PC-3 (cell line): ENCODE data around the gene CA9. TPM values are rescaled to one million over a fixed set of nuclear protein-coding genes. Genes with fewer than 3 reads are reported as not detected.

Experiments
- ATAC-seq: fragments of 200-7000 bp; cut with Tn5 transposase; 2 replicates; pipeline ENCODE4 v1.9.1; 2020; ENCODE audit warnings: mild to moderate bottlenecking, moderate library complexity
- BruUV-seq: library from RNA; stranded (reverse); fragments of 400-500 nt; replicated peaks from 2 replicates; lab custom pipeline; 2021; lab: Mats Ljungman, UMichigan
- CTCF ChIA-PET: fragments of 300-600 bp; sonication (Branson Sonifier 250); formaldehyde crosslinking; loops from one replicate; lab custom pipeline; 2022; ENCODE audit warnings: antibody characterized with exemption; lab: Charles Lee
- POLR2A ChIA-PET: fragments of 300-600 bp; sonication (Branson Sonifier 250); formaldehyde crosslinking; loops from one replicate; lab custom pipeline; 2022; ENCODE audit warnings: antibody characterized with exemption; ENCODE audit not compliant: unreplicated experiment; lab: Charles Lee
- DNase-seq: peaks from one replicate; pipeline ENCODE4 v3.0.0-alpha.2; 2015
- H2AFZ ChIP-seq: fragments of 300-600 bp; sonication (generic); 2 replicates; pipeline ENCODE4 v1.6.0; 2016; ENCODE audit warnings: antibody characterized with exemption, low read length
- H3F3A ChIP-seq: fragments of 300-600 bp; sonication (generic); one replicate; pipeline ENCODE4 v1.6.0; 2017; ENCODE audit warnings: antibody characterized with exemption, low read length, control low read depth, mild to moderate bottlenecking; ENCODE audit not compliant: unreplicated experiment
- H3K27ac ChIP-seq: fragments of 300-600 bp; sonication (generic); 2 replicates; pipeline ENCODE4 v1.5.1; 2016; ENCODE audit warnings: mild to moderate bottlenecking, low read length
- H3K27me3 ChIP-seq: fragments of 300-600 bp; sonication (generic); 2 replicates; pipeline ENCODE4 v1.6.1; 2016; ENCODE audit warnings: low read length, mixed read lengths
- H3K36me3 ChIP-seq: fragments of 300-600 bp; sonication (generic); 2 replicates; pipeline ENCODE4 v1.6.1; 2016; ENCODE audit warnings: low read depth, mixed run types, low read length, mixed read lengths
- H3K4me1 ChIP-seq: fragments of 300-600 bp; sonication (generic); 2 replicates; pipeline ENCODE4 v1.5.1; 2016; ENCODE audit warnings: low read length; ENCODE audit not compliant: insufficient read depth
- H3K4me2 ChIP-seq: fragments of 300-600 bp; sonication (generic); 2 replicates; pipeline ENCODE4 v1.6.0; 2016; ENCODE audit warnings: low read length
- H3K4me3 ChIP-seq: fragments of 300-600 bp; sonication (generic); 2 replicates; pipeline ENCODE4 v1.5.1; 2016; ENCODE audit warnings: mild to moderate bottlenecking, low read length, mixed read lengths
- H3K79me2 ChIP-seq: fragments of 300-600 bp; sonication (generic); 2 replicates; pipeline ENCODE4 v1.6.1; 2017; ENCODE audit warnings: low read length, mixed read lengths
- H3K9ac ChIP-seq: fragments of 300-600 bp; sonication (generic); 2 replicates; pipeline ENCODE4 v1.6.0; 2016; ENCODE audit warnings: mild to moderate bottlenecking, low read length
- H3K9me2 ChIP-seq: fragments of 300-600 bp; sonication (generic); replicated peaks from 2 replicates; pipeline ENCODE4 v1.6.1; 2016; ENCODE audit warnings: mixed run types, low read length, mixed read lengths
- H3K9me3 ChIP-seq: fragments of 300-600 bp; sonication (generic); 2 replicates; pipeline ENCODE4 v1.6.1; 2016; ENCODE audit warnings: low read length, mixed read lengths
- H4K20me1 ChIP-seq: fragments of 300-600 bp; sonication (generic); 2 replicates; pipeline ENCODE4 v1.6.1; 2016; ENCODE audit warnings: low read length, mixed read lengths
- CTCF ChIP-seq: fragments of 300-600 bp; sonication (generic); conservative IDR thresholded peaks from 2 replicates; pipeline ENCODE4 v1.5.1; 2017; ENCODE audit warnings: antibody characterized with exemption, low read depth, mild to moderate bottlenecking, low read length
- EZH2 ChIP-seq: fragments of 300-600 bp; sonication (generic); IDR thresholded peaks from one replicate; pipeline ENCODE4 v1.6.1; 2017; ENCODE audit warnings: antibody characterized with exemption, mild to moderate bottlenecking, low read length; ENCODE audit not compliant: unreplicated experiment
- EZH2phosphoT487 ChIP-seq: fragments of 300-600 bp; sonication (generic); IDR thresholded peaks from 2 replicates; pipeline ENCODE4 v1.6.1; 2018; ENCODE audit warnings: mild to moderate bottlenecking, antibody characterized with exemption, low read length, borderline replicate concordance
- intact Hi-C: fragments of 100-400 bp; cut with micrococcal nuclease; formaldehyde crosslinking; loops from 2 replicates; pipeline ENCODE4 v1.9.0; 2023
- total RNA-seq: library from RNA; depleted of rRNA; stranded (reverse); fragments of >200 nt; gene quantifications from 2 replicates; pipeline ENCODE4 v1.2.3, GENCODE V29; 2014

Gene CA9
- total RNA-seq, 1 experiment from 2014 or later = 7.7 TPM

GRCh38 chr9:35653611-35654010 is 20.1 kb upstream of the CA9 start:
- peaks cover 20% of the 10 kb centered on the region for H3K4me1 ChIP-seq
- H4K20me1 ChIP-seq = no peaks in the 10 kb centered on the region
- intact Hi-C loops = loop anchor here (10.0 kb wide), 1 partner anchor 141 kb away; the partner anchor contains the start of gene NPR2
- CTCF ChIA-PET = interaction anchor here (0.7 kb wide), 1 partner anchor 43 kb away, joined by 5 read pairs; no protein-coding TSS in a partner anchor
- H2AFZ ChIP-seq = no peak overlapping the region
- DNase-seq (no peak), ATAC-seq (no peak)
- H3K9me3 ChIP-seq = no peaks in the 10 kb centered on the region
- H3F3A ChIP-seq = peaks cover 1% of the 10 kb centered on the region
- H3K79me2 ChIP-seq = peaks cover 2% of the 10 kb centered on the region; the same call in 1 of the 2 replicates
- BruUV-seq = no TSS peak
- no peaks in the 10 kb centered on the region for H3K9me2 ChIP-seq
- POLR2A ChIA-PET = no interaction called here
- H3K4me3 ChIP-seq = no peak overlapping the region
- H3K27ac ChIP-seq = no peak overlapping the region
- no peak overlapping the region for H3K9ac ChIP-seq
- H3K27me3 ChIP-seq = no peaks in the 10 kb centered on the region
- no peak overlapping the region for H3K4me2 ChIP-seq
- no peaks in the 10 kb centered on the region for H3K36me3 ChIP-seq
- TF ChIP-seq EZH2 (no peak), EZH2phosphoT487 (no peak), CTCF (no peak)

GRCh38 chr9:35656348-35656747 is 17.4 kb upstream of the CA9 start:
- POLR2A ChIA-PET = no interaction called here
- Histone ChIP-seq H3K9ac (no peak overlapping the region), H4K20me1 (no peaks in the 10 kb centered on the region), H3F3A (peaks cover 7% of the 10 kb centered on the region), H3K9me3 (no peaks in the 10 kb centered on the region), H3K9me2 (no peaks in the 10 kb centered on the region), H3K27me3 (no peaks in the 10 kb centered on the region), H3K79me2 (peaks cover 26% of the 10 kb centered on the region), H3K27ac (no peak overlapping the region), H2AFZ (no peak overlapping the region), H3K4me1 (peaks cover 38% of the 10 kb centered on the region), H3K36me3 (peaks cover 14% of the 10 kb centered on the region), H3K4me2 (no peak overlapping the region), H3K4me3 (no peak overlapping the region)
- TF ChIP-seq CTCF (no peak), EZH2phosphoT487 (no peak), EZH2 (no peak)
- DNase-seq (no peak), ATAC-seq (no peak)
- intact Hi-C loops = loop anchor here (5.0 to 10.0 kb wide), 2 partner anchors 41 to 138 kb away; partner anchors contain the start of gene NPR2
- BruUV-seq = no TSS peak
- CTCF ChIA-PET = no interaction called here

- peak overlapping the region; percentile 83 for H2AFZ ChIP-seq
- CTCF ChIA-PET = no interaction called here
- intact Hi-C loops = loop anchor here (5.0 to 10.0 kb wide), 2 partner anchors 40 to 138 kb away; partner anchors contain the start of gene NPR2
- peak overlapping the region; percentile 98 for H3K27ac ChIP-seq
- H3K79me2 ChIP-seq = peaks cover 28% of the 10 kb centered on the region
- no peaks in the 10 kb centered on the region for H4K20me1 ChIP-seq
- POLR2A ChIA-PET = interaction anchor here (0.6 kb wide), 2 partner anchors 114 to 116 kb away, joined by 3 to 12 read pairs; no protein-coding TSS in a partner anchor
- peaks cover 7% of the 10 kb centered on the region for H3F3A ChIP-seq
- peaks cover 19% of the 10 kb centered on the region for H3K36me3 ChIP-seq
- TF ChIP-seq EZH2phosphoT487 = no peak
- TF ChIP-seq EZH2 = no peak
- no peak for TF ChIP-seq CTCF
- H3K9me3 ChIP-seq = no peaks in the 10 kb centered on the region
- no peaks in the 10 kb centered on the region for H3K9me2 ChIP-seq
- BruUV-seq = no TSS peak
- ATAC-seq (no peak), DNase-seq (no peak)
- peak overlapping the region; percentile 97 for H3K9ac ChIP-seq
- peak overlapping the region; percentile 54 for H3K4me3 ChIP-seq
- peak overlapping the region; percentile 98 for H3K4me2 ChIP-seq
- H3K27me3 ChIP-seq = no peaks in the 10 kb centered on the region
- peaks cover 35% of the 10 kb centered on the region for H3K4me1 ChIP-seq
These were observed 16.7 kb upstream of the CA9 start for GRCh38 chr9:35656831-35657545.
